HG02938 (cell line): ENCODE measurements around the gene SERPINI1.
"Not testable (repeated sequence)": the region's sequence is repeated elsewhere in the genome, so short reads cannot be mapped to it uniquely, and the experiment has no call there.

Experiments
- ATAC-seq: cut with Tn5 transposase; IDR thresholded peaks from one replicate; pipeline ENCODE4 v1.9.1; 2021; ENCODE audit warnings: mild to moderate bottlenecking, moderate library complexity; ENCODE audit not compliant: unreplicated experiment

Gene SERPINI1

DNA sequence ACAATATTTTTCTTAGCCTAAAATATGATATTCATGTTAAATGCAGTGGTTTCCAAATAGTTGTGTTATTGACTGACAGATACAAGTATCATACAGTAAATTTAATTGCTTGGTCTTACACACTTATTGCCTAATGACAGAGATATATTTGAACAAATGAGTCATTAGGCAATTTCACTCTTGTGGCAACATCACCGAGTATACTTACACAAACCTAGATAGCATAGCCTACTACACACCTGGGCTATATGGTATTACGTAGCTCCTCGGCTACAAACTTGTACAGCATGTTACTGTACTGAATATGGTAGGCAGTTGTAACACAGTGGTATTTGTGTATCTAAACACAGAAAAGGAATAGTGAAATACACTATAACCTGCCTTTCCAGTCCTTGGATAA lies 50.3 kb downstream of the SERPINI1 start:
- no peak for ATAC-seq

DNA sequence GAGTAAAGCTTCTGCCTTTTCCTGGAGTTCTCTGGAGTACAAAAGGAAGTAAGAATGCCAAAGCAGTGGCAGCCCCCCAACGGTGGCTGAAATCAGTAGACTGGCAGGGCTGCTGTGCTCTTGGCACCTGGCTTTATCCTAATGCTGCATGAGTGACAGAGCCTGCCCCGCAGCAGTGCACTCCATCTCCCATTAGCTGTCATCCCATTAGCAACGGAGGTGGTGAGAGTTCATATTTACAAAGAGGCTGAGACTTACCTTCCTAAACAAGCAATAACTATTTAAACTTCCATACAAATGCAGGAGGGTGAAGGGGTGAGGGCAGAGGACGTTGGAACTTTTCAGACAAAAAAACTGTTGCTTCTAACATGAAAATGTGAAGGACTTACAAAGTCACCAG lies 51.9 kb downstream of the SERPINI1 start:
- ATAC-seq, result no peak

DNA sequence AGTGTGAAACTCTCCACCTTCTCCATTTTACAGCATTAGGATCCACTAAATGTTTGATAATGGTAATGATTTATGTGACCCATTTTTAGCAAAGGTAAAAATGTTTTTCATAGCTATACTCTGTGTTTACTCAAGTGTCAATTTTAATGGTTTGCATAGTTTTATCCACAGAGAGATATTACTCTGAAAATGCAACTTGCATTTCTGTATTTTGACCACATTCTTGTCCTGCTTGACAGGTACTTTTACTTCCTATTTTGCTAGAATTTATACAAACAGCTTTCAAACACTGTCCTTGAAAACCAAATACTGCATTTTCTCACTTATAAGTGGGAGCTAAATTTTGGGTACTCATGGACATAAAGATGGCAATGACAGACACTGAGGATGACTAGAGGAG lies 62.9 kb downstream of the SERPINI1 start:
- ATAC-seq, result peak; percentile 77

DNA sequence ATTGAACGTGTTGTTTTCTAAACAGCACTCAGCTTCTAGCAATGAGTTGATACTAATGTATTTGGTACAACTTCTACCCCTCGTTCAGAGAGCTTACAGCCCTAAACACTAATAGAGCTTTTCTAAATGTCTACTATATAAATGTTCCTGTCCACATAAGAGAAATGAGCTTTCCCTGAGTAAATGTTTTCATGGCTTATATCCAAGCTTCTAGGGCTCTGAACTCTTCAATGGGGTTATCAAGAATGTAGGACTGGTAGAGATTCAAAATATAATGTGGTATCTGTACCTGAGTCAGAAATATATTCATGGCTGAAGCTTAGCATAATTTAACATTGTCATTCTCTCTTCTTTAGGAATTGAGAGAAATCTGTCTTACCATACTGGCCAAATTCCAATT lies 73.4 kb downstream of the SERPINI1 start:
- ATAC-seq, result no peak

DNA sequence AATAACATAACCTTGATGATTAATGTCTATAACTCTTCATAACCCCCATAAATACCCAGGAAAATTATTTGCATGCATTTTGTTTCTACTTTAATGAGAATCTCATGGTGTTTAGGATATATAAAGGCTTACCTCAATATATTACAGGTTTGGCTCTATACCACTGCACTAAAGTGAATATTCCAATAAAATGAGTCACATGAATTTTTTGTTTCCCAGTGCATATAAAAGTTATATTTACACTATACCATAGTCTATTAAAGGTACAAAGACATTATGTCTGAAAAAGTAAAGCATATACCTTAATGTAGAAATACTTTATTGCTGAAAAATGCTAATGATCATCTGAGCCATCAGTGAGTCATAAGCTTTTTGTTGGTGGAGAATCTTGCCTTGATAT lies 74.7 kb downstream of the SERPINI1 start:
- no peak for ATAC-seq

DNA sequence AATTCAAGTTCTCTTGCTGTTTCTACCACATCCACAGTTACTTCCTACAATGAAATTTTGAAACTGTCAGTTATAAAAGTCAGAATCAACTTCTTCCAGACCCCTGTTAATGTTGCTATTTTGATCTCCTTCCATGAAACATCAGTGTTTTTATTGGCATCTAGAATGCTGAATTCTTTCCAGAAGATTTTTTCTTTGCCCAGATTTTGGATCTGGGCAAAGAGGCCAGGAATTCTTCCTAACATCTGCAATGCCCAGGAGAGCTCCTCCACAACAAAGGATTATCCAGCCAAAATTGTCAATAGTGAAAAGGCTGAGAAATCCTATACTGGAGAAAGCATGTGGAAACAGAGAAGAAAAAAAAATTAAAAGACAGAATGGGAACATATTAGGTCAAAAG lies 75.5 kb downstream of the SERPINI1 start:
- no peak for ATAC-seq

DNA sequence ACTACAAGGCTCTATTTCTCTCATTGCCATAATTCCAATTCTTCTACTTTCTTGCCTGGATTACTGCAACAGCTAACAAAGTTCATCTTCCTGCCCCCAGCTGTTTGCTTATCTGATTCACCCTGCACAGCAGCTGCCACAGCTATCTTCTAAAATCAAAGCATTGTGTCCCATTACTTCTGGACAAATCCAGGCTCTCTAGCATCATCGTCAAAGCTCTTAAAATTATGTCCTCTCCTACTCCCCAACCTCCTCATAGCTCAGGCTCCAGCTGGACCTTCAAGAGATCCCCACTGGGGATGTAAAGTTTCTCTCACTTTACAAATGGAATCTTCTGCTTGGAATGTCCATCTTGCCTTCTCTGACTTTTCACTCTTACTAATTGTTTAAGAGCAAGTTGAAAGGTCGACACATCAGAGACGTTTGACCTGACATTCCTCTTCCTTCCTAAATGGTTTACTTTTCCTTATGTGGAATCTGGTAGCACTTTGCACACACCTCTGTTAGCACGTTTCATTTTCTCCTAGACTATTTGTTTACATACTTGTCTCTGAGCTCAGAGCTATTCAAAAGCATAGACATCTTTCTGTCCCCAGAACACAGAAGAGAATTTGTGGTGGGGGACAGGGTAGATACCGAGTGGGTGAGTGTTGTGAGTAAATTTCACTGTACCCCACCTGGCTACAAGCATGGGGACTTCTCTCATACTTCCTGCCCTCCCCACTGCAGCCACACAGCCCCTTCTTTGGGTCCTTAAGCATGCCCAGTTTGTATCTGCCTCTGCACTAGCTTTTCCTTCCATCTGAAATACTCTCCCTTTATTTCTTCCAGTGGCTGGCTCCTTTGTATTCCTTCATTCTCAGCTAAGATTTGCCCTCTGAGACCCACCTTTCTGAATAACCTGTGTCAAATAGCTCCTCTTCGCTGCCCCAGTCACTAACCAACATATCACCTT lies 77.9 kb downstream of the SERPINI1 start:
- ATAC-seq, result no peak

DNA sequence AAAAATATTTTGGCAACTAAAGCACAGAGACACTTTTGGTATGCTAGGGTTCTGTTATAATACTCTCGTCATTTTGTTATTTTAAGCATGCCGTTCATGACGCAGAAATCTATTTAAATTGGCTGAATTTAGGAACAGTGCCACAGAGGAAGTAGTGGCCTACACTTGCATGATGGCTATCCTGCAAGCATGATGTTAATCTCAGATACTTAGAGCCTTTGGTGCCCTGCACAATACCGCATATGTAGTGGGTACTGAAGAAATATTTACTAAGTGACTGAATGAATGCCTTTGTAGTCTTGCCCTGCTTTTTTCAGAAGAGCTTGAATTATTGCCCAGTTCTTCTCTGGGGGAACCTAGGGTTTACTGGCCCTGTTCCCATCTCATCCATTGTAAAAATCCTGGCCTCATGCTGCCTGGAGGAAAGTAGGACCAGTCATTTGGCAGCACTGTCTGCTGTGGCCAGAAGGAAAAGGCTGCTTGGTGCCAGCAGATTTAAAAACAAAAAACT lies 79.0 kb downstream of the SERPINI1 start:
- no peak for ATAC-seq

DNA sequence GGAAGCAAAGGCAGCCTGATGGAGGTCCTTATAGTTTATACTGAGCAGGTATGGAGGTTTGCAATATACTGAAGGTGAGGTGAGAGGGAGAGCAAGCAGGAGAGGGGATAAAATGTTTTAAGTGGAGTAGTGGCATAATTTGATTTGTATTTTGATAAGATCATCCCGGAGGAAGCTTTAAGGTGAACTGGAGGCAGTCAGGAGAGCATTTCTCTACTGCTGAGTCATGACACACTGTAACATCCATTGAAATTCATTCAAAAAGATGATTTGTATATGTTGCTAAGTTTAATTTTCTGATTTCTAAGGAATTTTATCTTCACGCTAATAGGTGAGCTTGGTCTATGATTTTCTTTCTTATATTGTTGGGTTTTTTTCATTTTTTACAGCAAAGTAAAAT lies 81.4 kb downstream of the SERPINI1 start:
- ATAC-seq, result no peak

DNA sequence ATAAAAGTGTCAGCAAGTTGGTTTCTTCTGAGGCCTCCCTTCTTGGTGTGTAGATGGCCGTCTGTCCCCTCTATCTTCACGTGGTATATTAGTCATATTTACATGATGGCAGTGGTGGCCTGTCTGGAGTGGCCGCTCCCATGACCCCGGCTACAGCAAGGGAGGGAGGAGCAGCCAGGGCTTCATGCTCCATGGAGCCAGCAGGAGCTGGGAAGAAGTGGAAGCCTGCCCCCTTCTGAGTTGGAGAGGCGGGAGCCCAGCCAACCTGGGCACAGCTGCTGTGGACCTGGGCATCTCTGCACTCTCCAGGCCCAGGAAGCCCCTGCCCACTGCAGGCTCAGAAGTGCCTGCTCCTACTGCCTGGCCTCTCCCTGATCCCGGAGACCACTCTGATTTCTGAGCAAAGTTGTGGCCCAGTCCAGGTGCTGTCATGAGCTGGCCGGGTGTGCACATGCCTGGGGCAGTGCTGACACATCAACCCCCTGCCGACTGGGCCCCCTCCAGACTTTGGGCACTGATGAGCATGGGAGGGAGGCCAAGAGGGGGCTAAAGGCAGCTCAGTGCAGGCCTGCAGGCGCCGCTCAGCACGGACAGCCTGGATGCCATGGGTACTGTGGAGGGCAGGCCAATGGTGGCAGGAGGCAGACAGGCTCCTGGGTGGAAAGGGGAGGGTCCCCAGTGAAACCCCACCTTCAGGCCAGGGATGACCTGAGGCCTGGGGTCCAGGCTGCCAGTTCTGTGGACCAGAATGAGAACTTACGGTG lies 84.8 kb downstream of the SERPINI1 start:
- ATAC-seq, result no peak

DNA sequence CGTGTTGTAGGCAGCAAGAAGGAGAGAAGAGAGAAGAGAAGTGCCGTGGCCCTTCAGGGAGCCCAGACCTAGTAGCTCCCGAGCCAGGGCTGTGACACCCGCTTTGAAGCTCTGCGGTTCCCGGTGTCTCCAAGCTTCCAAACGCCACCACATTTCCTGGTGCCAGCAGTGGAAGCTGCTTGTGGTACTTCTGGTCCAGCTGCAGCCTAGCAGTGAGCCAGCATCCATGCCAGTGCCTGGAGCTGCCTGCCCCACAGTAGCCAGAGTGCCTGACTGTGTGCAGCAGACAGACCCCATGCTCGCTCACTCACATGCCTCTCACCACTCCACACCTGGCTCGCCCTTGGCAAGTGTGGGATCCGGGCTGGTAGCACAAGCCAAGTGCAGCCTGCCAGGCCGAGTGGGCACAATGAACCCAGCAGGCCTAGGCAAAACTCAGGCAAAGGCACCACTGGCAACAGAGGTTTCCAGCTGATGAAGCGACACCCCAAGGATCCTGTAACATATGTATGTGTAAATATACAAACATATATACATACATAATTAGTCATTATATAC lies 85.8 kb downstream of the SERPINI1 start:
- ATAC-seq, result no peak

DNA sequence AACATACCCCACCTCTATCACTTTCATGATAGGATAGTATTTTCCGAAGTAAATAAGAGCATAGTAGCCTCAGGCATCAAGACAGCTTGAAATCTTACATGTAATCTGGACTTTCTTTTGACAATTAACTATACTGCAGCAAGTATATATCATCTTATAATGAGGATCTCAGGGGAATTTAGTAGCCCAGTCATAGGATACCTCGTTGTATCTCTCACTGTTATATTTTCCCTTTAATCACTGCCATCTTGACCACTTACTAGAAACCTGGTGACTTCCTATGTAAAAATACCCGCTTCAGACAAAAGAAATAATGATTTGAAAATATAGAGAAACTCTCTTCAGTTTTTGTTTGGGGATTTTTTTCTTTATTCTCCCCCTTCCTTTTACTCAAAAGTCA lies 88.2 kb downstream of the SERPINI1 start:
- ATAC-seq, result no peak

DNA sequence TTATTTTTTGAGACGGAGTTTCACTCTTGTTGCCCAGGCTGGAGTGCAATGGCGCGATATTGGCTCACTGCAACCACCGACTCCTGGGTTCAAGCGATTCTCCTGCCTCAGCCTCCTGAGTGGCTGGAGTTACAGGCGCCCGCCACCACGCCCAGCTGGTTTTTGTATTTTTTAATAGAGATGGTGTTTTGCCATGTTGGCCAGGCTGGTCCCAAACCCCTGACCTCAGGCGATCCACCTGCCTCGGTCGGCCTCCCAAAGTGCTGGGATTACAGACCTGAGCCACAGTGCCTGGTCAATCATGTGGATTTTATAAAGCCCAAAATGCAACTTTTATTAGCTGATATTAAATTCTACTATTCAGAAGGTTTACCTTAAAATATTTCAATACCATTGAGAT lies 92.1 kb downstream of the SERPINI1 start:
- not testable (repeated sequence) for ATAC-seq

DNA sequence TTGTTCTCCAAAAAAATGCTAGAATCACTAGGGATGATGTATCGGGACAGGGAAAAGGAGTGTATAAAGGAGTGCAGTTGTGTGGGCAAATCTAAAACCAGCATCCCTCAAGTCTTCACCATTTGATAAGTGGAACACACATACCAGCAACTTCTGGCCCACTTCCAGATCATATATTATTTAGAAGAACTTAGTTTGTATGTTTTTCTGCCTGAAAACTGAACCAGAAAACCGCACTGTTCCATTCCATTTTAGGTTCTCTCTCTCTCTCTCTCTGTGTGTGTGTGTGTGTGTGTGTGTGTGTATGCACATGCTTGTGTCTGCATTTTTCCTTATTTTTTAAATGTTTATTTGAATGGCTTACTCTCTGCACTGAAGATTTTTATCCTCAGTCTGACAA lies 93.5 kb downstream of the SERPINI1 start:
- ATAC-seq, result no peak

DNA sequence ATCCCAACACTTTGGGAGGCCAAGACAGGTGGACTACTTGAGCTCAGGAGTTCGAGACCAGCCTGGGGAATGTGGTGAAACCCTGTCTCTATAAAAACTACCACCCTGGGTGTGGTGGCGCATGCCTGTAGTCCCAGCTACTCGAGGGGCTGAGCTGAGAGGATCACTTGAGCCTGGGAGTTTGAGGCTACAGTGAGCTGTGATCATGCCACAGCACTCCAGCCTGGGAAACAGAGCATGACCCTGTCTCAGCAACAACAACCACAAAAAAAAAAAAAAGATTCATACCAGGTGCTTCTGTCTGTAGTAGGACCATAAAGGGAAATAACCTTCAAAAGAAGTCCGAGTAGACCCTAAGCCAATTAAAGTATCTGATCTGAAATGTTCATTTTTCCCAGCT lies 94.5 kb downstream of the SERPINI1 start:
- ATAC-seq, result no peak

DNA sequence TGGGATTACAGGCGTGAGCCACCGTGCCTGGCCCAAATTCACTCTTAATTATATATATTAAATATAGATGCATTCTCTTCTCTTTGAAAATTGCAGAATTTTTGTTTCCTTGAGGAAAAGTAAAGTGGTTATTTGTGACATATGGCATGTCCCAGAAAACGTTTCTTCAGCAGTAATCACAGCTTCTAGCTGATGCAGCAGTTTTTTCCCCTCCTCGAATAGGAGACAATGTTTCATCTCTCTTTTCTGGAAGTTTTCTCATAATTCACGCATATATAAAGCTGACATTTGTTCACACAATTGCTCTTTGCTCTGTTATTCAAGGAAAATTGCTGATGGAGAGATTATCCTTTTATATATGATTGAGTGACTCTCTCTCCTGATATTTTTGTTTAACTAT lies 99.8 kb downstream of the SERPINI1 start:
- no peak for ATAC-seq

DNA sequence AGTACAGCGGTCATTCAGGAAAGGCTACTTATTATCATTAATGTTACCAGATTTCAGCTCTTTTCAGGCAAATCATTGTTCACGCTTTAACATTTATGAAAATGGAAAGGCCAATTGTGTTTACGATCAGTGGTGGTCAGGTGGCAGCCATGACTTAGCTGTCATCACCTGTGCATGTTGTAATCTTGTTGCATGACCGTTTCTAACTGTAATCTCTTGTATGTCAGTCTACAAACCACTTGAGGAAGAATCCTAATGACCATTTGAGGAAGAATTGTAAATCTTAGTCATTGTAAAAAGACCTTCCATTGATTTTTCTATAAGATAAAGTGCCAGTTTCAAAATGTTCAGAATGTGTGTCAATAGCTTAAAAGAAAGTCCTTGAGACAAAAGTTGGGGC lies 100.4 kb downstream of the SERPINI1 start:
- ATAC-seq, result no peak

DNA sequence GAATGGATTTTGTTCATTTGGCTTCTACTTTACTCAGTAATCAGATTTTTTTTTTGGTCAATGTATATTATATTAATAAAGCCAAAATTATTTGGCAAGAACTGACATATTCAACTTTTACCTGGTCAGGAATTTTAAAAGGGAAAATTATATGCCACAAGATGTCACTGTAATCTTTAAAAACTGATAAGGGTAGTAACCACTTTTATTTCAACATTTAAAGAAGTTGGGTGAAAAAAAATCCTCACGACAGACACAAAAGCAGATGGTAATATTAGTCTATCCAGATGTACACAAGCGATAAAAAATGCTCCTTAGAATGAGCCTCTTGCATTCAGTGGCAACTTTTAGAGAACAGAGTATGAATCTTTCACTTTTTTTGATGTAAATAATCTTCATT lies 101.9 kb downstream of the SERPINI1 start:
- ATAC-seq, result no peak

DNA sequence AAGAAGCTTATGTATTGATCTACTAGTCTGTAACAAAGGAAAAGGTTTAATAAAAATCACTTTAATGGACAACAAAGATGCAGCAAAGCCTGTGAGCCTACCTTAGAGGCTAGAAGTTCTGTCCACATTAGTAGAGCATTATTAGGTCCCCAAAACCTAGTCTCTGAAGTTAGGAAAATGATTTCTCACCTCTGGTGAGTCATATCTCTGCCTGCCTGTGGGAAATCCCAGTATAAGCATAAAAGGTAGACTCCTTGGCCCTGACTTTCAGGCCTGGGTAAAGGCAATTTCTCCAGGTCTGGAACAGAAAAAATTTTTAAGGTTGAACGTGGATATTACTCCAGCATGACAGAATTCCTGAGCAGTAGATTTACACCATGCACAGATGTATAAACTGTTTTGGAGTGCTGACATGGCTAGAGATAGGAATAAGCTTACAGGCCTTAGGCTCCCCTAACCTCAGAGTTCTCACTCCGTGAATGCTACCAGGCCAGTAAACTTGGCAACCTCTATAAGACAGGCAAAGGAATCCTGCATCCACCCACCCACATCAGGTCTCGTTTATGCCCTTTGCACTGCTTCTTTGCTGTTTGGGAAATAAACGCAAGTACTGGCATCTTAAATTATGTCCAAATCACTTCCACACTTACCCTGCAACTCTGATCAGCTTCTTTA lies 104.1 kb downstream of the SERPINI1 start:
- ATAC-seq, result no peak

DNA sequence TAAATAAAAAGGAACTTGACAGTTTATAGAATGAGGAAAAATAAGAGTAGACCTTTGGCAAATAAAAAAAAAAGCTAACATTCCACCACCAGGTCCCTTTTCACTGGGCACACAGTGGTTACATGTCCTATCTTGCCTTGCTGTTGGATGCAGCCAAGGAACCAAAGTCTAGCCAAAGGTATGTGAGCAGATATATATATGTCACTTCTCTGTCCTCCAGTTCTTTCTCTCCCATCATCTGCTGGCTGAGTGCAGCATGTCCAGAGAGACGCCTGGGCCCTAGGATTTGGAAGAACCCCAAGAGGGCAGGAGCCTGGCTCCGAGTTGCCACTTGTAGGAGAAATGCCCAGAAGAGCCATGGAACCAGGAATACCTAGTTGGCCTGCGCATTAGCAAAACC lies 104.7 kb downstream of the SERPINI1 start:
- no peak for ATAC-seq

DNA sequence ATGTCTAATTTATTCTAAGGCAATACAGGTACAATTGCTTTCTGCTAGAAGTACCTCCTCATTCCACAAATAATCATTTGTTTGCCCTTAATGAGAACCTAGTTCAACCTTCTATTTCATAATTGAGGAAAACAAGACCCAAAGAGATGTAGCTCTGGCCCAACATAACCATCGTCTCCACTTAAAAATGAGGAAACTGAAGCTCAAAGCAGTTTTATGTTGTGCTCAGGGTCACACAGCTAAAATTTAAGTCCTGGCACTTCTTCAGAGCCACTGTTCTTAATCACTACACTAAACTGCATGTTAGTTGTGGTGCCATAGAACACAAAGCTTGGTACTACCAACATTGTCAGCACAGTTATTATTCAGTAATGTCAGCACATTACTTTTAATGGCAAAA lies 108.0 kb downstream of the SERPINI1 start:
- no peak for ATAC-seq
